HG02763 (cell line): ENCODE results near the gene ZRSR2.
"Not testable (repeated sequence)": the region's sequence is repeated elsewhere in the genome, so short reads cannot be mapped to it uniquely, and the experiment has no call there.

ENCODE experiments used
- ATAC-seq: cut with Tn5 transposase; IDR thresholded peaks from one replicate; pipeline ENCODE4 v1.9.1; 2021; ENCODE audit warnings: mild to moderate bottlenecking, moderate library complexity; ENCODE audit not compliant: unreplicated experiment

The ZRSR2 gene

DNA sequence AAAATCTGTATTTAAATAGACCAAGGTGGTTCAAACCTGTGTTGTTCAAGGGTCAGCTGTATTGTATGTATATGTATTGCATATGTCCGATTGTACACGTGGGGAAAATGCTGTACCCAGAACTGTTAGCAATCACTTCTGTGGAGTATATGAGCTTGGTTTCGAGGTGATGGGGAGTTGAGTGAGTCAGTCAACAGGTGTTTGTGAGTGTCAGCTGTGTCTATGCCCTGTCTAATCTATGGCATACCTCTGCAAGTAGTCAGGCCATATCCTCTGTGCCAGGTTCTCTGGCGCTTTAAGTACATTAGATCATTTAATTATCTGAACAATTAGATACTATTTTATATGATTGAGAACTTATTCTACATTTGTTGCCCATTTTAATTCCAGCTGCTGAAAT, 7.4 kb downstream of the ZRSR2 start:
- ATAC-seq = no peak

DNA sequence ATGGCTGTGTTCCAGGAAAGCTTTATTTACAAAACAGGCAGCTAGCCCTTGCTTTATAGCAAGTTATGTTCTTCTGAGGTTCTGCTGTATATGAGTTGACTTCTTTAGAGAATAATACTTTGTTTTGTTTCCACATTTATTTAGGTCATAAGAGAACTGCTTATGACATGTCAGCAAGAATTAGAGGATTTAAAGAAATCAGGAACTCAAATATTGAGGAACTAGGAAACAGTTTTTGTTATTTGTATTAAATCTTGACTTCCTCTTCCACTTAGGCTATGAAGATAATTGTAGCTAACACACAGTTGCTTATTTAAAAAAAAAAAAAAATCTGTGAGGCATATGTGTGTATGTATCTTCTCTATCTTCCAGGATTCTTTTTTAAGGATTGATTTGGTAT, 14.3 kb downstream of the ZRSR2 start:
- no peak for ATAC-seq

DNA sequence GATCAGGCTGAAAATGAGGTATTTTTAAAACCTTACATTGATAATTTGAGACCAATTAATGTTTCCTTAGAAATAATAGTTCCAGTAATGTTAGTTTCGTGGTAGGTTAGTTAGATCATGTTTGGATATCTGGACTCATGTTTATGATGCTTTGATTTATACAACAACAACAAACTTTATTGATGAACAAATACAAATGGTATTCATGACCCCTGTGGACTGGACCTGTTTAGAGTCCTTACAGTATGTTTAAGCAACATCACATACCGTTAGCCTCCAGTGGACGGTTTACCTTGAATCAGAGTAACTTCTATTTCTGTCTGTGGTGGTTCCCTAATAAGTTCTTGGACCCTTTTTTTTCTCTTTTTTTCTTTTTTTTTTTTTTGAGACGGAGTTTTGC, 18.0 kb downstream of the ZRSR2 start:
- ATAC-seq = no peak

DNA sequence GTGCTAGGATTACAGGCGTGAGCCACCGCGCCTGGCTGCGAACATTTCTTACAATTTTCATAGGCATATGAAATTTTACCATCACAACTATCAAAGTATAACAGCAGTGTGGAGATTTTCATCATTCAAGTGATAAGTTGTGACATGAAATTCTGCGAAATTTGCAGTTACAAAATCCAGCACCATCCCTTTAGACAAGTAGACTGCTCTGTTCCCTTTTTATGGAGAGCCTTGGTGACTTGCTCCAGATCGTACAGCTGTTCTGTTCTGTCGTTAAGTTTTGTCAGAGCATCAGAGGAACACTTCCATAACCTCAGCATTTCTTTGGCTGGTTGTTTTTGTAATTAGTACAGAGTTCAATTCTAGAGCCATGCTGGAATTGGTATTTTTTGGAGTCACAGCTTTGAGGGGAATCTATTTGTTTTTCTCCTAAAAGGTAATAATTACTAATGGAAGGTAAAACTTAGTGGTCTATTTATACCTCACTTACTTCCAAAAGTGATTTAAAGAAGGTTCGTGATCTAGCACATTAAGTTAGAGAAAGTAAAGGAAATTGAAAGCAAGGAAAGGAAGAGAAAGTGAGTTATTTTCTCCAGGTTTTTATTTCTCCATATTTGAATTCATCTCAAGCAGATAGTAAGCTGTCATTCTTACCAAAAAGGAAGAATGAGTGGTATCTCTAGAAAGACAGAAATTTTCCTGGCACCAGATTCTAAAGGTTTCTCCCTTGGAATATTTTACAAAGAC, 22.1 kb downstream of the ZRSR2 start:
- ATAC-seq = no peak

DNA sequence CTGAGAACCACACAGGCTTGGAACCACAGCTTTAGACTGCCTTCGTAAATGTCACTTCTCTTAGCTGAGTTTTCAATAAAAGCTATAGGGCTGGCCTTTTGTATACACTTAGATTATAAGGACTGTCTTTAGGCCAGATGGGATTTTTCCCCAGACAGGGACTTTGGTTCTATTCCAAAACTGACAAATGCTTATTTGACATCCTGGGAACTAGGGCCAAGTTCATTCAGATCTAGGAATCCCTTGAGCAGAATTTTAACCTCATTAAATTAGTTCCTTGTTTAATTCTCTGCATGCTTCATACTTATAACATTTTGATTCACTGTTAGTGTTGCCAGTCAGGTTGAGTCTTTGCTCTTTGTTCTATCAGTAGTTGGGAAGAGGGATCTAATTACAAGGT, 23.1 kb downstream of the ZRSR2 start:
- no peak for ATAC-seq

DNA sequence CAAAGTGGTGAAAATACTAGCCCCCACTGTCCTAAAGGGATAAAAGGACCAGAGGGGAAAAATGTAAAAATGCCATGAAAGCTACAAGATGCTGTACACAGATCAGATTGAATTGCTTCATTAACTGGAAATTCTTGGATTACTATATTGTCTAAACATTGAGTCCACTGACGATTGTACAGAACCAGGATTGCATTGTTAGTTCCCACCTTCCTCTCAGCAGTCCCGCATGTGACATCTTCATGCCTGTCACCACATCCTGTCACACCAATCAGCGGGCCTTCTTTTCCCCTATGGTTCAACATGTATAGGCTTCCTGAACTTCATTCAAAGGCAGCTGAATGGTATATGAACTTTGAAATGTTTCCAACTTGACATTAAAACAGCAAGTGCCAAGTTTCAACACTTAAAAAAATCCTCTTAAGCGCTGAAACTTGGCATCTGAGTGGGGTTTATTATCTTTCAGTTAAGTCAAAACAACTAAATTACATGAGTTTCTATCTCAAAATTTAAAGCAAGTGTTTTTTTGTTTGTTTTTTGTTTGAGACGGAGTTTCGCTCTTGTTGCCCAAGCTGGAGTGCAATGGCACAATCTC, 24.6 kb downstream of the ZRSR2 start:
- ATAC-seq = no peak

DNA sequence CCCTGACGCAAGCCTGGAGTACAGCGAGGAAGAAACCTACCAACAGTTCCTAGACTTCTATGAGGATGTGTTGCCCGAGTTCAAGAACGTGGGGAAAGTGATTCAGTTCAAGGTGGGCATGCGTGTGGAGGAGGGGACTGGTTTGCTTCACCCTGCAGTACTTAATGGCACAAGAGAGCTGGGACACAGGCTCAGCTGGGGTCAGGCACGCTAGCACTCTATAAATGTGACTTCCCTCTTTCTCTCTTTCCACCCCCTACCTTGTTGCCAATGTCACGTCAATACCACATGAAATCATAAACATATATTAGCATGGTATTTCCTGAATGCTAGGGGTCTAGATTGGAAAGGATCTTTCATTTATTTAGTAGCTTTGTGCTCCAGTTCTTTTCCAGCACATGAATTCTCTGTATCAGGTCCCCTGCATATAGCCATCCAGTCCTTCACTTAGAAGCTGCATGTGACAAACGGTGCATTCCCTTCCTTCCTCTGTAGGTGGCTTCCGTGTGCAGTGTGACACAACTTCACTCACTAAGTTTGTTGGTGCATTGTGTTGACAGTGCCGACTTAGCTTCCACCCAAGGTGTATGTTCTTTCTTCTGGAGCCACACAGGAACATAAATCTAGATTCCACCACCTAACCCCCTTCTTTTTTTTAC, 25.6 kb downstream of the ZRSR2 start:
- ATAC-seq = no peak

DNA sequence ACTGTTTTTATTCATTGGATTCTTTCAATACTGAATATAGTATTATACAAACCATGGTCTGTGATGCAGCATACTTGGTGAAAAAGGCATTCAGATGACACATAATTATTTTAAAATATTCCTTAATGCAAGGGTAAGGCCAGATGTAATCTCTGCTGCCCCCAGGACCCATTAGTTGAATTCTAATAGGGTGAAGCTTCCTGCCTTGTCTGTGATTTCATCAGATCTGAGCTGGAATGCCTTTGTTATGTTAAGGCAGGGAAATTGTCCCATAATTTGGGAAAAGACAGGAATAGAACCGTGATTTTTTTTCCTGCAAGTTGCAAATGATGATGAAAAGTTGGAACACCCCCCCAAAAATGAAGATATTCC, 26.1 kb downstream of the ZRSR2 start:
- no peak for ATAC-seq

DNA sequence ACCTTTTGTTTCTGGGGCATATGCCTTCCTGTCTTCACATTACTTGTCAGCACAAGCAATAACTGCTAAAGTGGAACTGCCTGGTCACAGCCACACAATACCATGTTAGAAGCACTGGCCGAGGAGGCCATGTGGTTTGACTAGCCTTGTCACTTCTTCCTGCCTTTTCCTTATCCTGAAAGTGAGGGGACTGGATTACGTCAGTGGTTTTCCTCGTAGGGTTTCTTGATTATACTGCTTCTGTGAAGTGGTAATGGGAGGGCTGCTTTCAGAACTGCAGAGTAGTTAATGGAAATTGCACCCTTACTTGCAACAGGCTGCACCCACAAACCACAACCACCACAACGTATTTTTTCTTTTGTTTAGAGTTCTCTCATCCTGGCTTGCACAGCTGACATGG, 26.6 kb downstream of the ZRSR2 start:
- ATAC-seq = no peak

DNA sequence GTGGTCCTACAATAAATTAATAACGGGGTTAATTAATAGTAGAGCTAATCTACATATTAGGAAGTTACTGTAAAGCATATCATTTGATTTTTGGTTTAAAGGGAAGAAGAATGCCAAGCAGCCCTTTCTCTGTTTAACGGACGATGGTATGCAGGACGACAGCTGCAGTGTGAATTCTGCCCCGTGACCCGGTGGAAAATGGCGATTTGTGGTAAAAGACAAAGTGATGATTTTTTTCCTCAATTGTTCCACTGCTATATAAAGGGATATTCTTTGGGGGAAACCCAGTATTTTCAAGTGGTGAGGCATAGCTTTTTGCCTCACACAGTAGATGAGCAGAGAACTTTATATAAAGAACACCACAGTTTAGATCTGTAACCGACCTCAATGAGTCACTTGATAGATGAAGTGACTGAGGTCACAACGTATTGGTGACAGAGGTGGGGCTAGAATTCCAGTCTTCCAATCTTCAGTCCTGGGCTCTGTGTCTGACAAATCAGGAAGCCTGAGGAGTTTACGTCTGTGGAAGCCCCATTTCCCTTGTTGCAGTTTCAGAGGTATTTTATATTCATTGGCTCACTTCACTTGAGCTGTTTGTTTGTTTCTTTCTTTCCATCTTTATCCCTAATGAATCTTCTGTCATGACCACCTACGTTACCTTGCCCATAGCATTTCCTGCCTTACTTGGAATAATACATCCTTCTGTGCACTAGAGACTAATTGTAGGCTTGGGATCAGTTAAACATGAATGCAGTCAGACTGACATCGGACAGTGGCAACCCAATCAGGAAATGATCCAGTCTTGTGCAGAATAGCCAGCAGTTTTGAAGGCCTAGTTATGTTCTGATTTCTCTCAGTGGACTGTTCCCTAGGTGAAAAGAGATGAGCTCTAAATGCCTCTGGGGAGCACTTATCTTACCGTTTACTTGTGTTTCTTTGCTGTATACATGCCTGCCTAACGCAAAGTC, 30.1 kb downstream of the ZRSR2 start:
- ATAC-seq = no peak

DNA sequence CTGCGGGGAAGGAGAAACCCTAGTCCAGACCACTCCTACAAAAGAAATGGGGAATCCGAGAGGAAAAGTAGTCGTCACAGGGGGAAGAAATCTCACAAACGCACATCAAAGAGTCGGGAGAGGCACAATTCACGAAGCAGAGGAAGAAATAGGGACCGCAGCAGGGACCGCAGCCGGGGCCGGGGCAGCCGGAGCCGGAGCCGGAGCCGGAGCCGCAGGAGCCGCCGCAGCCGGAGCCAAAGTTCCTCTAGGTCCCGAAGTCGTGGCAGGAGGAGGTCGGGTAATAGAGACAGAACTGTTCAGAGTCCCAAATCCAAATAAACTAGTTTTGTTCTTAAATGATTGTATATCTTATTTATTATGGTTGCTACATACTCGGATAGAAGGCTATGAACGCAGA, 32.6 kb downstream of the ZRSR2 start:
- ATAC-seq = no peak

DNA sequence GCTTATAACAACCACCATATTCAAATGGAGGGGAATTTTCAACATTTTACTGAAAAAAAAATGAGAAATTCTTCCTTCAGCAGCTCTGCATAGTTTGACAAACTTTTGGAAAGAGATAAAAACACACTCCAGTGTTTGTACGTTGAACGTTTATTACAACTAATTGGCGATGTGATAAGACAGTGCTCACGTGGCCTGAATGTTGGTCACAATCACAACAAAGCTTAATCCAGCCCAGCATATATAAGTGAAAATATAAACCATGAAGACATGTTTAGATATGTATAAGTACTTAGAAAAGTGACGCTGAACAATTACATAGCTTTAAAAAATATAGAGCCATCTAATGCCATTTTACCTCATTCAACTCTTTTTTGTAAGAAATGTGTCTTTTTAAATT, 35.7 kb downstream of the ZRSR2 start:
- ATAC-seq = no peak

DNA sequence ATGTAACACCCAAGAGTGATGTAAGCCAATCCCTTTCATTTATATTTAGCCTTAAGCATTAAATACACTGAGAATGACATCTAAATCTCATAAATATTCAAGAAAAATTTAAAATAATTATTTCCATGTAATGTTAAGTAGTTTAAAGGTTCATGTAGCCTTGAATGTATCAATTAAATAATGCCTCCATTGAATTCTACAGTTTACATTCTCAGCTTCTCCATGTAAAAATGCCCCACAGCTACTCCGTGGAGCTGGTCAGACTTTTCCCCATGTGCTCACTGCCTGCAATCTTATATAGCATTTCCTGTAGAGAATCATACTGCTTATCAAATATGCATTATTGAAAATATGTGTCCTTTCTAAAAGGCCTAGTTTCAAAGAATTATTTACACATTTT, 38.9 kb downstream of the ZRSR2 start:
- ATAC-seq = no peak

DNA sequence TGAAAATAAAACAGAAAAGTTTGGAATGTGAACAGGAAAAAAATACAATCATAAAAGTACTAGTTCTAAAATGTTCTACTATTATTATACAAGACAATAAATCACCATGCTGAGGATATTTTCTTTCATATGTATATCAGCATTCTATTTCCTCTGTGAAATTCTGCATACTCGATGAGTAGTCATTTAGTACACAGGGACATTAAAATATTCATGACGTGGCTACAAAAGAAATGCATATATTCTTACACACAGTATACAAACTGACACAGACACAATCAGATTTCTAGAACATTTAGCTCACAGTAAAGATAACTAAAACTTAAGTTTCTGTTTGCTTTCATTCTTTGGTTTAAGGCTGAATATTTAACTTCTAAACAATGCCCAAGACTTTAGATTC, 41.1 kb downstream of the ZRSR2 start:
- not testable (repeated sequence) for ATAC-seq

DNA sequence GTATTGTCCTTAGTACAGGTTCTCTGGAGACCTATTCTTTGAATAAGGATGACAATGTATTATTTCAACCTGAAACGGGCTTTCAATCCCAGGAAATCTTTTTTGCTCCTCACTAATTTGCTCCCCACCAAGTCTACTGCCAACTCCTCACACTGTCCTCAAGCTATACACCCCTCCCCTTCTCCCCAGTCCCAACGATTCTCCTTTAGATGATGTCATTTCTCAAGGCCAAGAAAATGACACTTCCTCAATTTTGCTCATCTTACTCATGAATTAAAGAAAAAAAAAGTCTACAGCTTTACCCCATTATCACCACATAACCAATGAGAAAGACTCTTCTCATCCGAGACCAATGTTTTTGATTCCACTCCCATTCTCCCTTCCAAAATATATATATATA, 43.8 kb downstream of the ZRSR2 start:
- no peak for ATAC-seq

DNA sequence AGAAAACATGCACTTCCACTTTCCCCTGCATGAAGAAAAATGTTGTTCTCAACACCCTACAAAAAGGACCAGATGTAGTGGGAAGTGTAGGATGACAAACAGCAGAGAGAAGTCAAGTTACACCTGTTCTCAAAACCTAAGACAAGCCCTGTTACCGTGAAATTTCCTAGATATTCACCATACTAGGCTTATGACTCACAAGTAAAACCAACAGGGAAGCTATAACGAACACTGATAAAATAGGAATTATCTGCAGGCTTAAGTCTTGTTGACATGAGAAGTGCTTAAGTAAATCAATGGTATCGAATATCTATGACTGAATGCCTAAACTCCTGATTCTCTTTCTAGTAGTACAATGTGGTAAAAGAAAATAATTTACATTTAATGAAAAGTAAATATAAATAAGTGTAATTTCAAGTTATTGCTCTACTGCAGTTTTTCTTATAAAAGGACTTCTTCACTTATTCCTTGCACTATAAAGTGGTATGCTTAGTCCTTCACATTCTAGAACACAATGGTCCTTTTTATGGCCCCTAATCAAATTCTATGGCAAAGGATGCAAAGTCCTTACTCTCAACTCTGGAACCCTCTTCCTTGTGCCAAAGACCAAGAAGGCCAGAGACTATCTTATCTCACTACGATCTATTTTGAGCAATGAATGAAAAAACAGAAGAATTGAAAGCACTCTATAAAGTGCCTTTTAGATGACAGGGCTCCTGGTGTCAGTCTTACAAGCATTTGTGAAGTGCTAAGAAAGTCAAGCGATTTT, 44.7 kb downstream of the ZRSR2 start:
- no peak for ATAC-seq

DNA sequence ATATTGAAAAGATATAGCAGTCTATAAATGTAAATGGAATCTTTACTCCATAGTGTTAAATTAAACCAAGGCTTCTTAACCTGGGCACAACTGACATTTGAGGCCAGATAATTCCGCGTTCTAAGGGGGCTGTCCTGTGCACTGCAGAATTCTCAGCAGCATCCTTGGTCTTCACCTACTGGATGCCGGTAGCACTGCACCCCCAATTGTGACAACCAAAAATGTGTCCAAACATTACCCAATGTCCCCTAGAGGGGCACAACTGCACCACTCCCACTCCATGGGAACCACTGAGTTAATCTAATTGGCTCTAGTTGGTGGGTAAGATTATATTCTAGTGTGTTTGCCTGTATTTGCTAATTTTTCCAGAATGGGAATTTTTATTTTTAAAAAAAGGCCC, 47.7 kb downstream of the ZRSR2 start:
- no peak for ATAC-seq

DNA sequence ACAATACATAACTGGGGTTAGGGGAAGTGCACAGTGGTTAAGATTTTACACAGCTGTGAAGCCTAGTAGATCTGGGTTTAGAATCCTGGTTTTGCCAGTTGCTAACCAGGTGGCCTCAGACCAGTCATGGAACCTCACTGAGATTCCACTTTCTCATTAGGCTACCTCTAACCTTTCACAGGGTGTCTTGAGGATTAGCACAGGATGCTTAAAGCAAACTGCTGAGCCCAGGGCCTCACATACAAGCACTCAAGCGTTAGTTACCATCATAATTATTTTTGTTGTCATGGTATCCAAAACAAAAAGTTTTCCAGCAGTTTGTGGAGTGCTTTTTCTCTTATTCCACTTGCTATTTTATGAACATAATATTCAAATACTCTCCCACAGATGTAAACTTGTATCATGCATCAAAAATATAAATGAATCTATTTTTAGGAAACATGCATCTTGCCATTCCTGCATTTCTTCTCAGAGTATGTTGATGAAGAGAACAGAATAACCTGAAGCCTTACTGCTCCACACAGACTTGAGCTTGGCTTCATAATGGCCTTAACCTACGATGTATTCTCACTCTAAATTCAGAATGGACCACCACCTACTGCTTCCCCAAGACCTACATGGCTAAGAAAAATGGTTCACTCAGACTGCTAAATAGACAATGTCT, 51.7 kb downstream of the ZRSR2 start:
- ATAC-seq = no peak

DNA sequence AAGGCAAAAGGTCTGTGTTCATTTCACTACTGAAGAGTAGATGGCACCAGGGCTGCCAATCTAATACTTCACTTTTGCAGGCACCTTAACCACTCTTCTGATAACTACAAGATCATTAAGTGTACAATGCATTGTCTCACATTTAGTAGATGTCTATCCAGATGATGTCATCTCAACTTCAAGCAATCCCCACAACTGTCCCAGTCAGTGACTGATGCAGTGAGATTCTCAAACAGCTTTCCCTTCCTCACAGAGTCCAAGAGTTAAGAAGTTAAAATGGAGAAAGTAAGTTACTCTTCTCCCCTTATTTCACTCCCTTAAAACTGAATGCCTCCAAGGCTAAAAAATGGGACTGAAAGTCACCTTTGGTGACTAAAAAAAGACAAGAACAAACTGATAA, 53.7 kb downstream of the ZRSR2 start:
- no peak for ATAC-seq

DNA sequence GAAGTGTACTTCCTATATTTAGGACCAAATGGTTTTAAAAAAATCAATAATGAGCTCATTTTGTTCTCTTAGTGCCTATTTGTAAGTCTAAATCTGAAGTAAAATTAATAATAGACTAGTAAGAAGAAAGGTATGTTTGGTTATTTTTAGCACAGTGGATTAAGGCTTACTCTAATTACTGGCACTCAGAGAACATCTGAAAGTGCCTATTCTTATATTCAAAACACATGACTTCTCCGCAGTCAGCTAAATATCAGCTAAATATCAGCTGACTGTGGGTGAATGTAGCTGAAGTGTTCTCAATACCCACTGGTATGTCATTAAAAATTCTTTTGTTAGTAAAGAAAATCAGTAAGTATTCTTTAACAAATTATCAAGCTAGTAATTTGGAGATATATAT, 58.3 kb downstream of the ZRSR2 start:
- no peak for ATAC-seq
